ENCODE results near the gene SYNE2. TPM values are rescaled to one million over a fixed set of nuclear protein-coding genes. Genes with fewer than 3 reads are reported as not detected.

SYNE2 gene
- total and polyA plus RNA-seq, 2 donors (not counting 3 experiments of a cell fraction or from before 2014, with no cell fraction given), result 16.0 to 53.7 TPM

DNA sequence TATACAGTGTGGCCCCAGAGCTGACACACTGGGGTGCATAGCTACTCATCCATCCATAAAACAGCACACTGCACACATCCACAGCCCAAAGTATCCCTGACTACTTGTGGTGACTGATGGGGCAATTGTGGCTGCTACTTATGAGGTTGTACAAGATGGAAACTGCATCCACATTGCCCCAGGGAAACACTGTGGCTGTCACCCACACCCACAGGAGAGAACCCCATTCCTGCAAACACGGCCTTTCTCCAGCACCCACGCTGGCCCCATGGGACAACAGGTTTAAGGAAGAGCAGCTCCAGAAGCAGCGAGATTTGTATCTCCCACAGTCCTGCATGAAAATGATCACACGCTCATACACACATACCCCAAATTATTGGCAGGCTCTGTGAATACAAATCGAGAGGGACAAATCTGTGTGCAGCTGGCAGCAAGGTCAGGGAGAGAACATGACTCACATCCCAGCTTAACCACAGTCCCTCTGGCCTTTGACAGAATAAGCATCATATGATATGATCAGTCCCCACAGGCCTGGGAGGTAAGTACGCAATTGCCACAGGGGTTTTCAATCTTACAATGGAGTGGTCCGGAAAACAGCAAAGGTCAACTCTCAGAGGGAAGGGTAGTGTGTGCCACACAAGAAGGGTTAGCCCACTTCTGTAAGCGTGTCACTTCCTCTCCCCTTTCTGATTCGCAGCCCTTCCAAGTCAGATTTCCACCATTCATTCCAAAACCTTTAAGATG, 379.5 kb downstream of the SYNE2 start:
- dilution Hi-C loops (cut with MboI; ENCODE audit: extremely low pct_ligation_motif_present, low sequenced_read_pairs), result no loop called here
- CTCF ChIA-PET, result interaction anchor here (0.7 to 4.4 kb wide), 4 partner anchors 9 to 71 kb away, joined by 3 to 20 read pairs (median 7); partner anchors contain the start of gene ESR2
- no TSS peak for BruUV-seq (replicated peaks)

DNA sequence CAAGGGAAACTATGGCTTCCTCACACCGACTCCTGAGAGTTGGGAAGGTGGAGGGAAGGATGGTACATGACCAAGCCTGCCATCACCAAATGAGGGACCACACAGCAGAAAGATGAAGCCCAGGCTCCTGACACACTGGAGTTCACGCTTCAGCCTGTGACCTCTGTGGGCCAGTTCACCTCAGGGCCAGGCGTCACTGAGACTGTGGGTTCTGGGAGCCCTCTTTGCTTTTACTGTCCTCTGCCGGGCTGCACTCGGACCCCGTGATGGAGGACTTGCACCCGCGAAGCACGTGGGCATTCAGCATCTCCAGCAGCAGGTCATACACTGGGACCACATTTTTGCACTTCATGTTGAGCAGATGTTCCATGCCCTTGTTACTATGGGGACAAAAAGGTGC, 380.1 kb downstream of the SYNE2 start:
- Histone ChIP-seq H4K20me1 (replicated peaks; ENCODE audit: control insufficient read depth, extremely low read depth, insufficient read depth, low read length) (no peaks in the 10 kb centered on the region), H3K4me1 (ENCODE audit: control insufficient read depth, extremely low read depth, insufficient read depth, low read length) (peaks cover 24% of the 10 kb centered on the region), H3K36me3 (ENCODE audit: control insufficient read depth in 2 of 2, extremely low read depth in 1 of 2, insufficient read depth in 2 of 2, low read length in 2 of 2) (no peaks in the 10 kb centered on the region), H3K4me2 (ENCODE audit: insufficient read depth, low read length) (peak overlapping the region; percentile 39), H3K9me3 (replicated peaks; ENCODE audit: control insufficient read depth, insufficient read depth, low read length) (no peaks in the 10 kb centered on the region), H3K27me3 (ENCODE audit: control insufficient read depth in 2 of 2, insufficient read depth in 2 of 2, low read length in 2 of 2) (no peaks in the 10 kb centered on the region), H3K79me2 (ENCODE audit: control insufficient read depth, insufficient read depth, low read length) (no peaks in the 10 kb centered on the region), H3K27ac (ENCODE audit: insufficient read depth, low read depth, low read length) (peak overlapping the region; percentile 88), H2AFZ (ENCODE audit: low read depth, low read length) (no peak overlapping the region), H3K9me1 (replicated peaks; ENCODE audit: control insufficient read depth, extremely low read depth, insufficient read depth, low read length) (no peaks in the 10 kb centered on the region), H3K4me3 (replicated peaks in 1 of 3; ENCODE audit: insufficient read depth in 1 of 3, low read depth in 1 of 3, low read length in 3 of 3) (no peak overlapping the region), H3K9ac (replicated peaks; ENCODE audit: extremely low read depth, insufficient read depth, low read length) (peak overlapping the region; percentile 43)
- CTCF ChIA-PET, result interaction anchor here (2.6 to 4.4 kb wide), 2 partner anchors 61 to 71 kb away, joined by 10 to 20 read pairs; partner anchors contain the start of gene ESR2
- FAIRE-seq (no peak), DNase-seq (ENCODE audit: low read depth, low spot score) (no peak)
- TF ChIP-seq, protein P1, sequence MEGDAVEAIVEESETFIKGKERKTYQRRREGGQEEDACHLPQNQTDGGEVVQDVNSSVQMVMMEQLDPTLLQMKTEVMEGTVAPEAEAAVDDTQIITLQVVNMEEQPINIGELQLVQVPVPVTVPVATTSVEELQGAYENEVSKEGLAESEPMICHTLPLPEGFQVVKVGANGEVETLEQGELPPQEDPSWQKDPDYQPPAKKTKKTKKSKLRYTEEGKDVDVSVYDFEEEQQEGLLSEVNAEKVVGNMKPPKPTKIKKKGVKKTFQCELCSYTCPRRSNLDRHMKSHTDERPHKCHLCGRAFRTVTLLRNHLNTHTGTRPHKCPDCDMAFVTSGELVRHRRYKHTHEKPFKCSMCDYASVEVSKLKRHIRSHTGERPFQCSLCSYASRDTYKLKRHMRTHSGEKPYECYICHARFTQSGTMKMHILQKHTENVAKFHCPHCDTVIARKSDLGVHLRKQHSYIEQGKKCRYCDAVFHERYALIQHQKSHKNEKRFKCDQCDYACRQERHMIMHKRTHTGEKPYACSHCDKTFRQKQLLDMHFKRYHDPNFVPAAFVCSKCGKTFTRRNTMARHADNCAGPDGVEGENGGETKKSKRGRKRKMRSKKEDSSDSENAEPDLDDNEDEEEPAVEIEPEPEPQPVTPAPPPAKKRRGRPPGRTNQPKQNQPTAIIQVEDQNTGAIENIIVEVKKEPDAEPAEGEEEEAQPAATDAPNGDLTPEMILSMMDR (IDR thresholded peaks at IDR 0.05; ENCODE audit: extremely low read depth in 1 of 2, insufficient read depth in 1 of 2, low read depth in 1 of 2, low read length in 2 of 2), result no peak
- no peak for TF ChIP-seq MYC (IDR thresholded peaks at IDR 0.05; ENCODE audit: low read depth, low read length)
- TF ChIP-seq, protein P2, sequence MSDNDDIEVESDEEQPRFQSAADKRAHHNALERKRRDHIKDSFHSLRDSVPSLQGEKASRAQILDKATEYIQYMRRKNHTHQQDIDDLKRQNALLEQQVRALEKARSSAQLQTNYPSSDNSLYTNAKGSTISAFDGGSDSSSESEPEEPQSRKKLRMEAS (IDR thresholded peaks at IDR 0.05; ENCODE audit: insufficient read depth, insufficient read length), result no peak
- TF ChIP-seq POLR2AphosphoS5 (IDR thresholded peaks at IDR 0.05; ENCODE audit: insufficient read depth, low read depth, low read length), result no peak
- TF ChIP-seq EZH2 (IDR thresholded peaks at IDR 0.05; ENCODE audit: borderline replicate concordance, low read depth, low read length, severe bottlenecking), result no peak
- no peak for TF ChIP-seq POLR2A (IDR thresholded peaks at IDR 0.05; ENCODE audit: low read depth, low read length)
- no peak for TF ChIP-seq JUN (IDR thresholded peaks at IDR 0.05; ENCODE audit: borderline replicate concordance, insufficient read depth, insufficient read length, low read depth)
- no peak for TF ChIP-seq GATA2 (IDR thresholded peaks at IDR 0.05; ENCODE audit: insufficient read depth, insufficient read length, low read depth, low read length)
- no peak for TF ChIP-seq FOS (IDR thresholded peaks at IDR 0.05; ENCODE audit: borderline replicate concordance, insufficient read depth, low read length)
- intact Hi-C loops (cut with micrococcal nuclease), result loop anchor here (1.0 kb wide), 2 partner anchors 47 to 61 kb away; partner anchors contain the start of gene ESR2
- POLR2A ChIA-PET, result no interaction called here
- TSS peak; percentile 58 for BruUV-seq (replicated peaks)
- dilution Hi-C loops (cut with MboI; ENCODE audit: extremely low pct_ligation_motif_present, low sequenced_read_pairs), result no loop called here

More for the DNA sequence above, 379.5 kb downstream of the SYNE2 start:
- intact Hi-C loops (cut with micrococcal nuclease), result loop anchor here (1.0 kb wide), 2 partner anchors 48 to 62 kb away; partner anchors contain the start of gene ESR2
- H4K20me1 ChIP-seq (replicated peaks; ENCODE audit: control insufficient read depth, extremely low read depth, insufficient read depth, low read length), result no peaks in the 10 kb centered on the region
- H3K9me1 ChIP-seq (replicated peaks; ENCODE audit: control insufficient read depth, extremely low read depth, insufficient read depth, low read length), result no peaks in the 10 kb centered on the region
- no peaks in the 10 kb centered on the region for H3K79me2 ChIP-seq (ENCODE audit: control insufficient read depth, insufficient read depth, low read length)
- H3K27me3 ChIP-seq (ENCODE audit: control insufficient read depth in 2 of 2, insufficient read depth in 2 of 2, low read length in 2 of 2), result no peaks in the 10 kb centered on the region
- peak; percentile 95 for DNase-seq (ENCODE audit: low read depth, low spot score)
- no peak overlapping the region for H2AFZ ChIP-seq (ENCODE audit: low read depth, low read length)
- no peak overlapping the region for H3K4me3 ChIP-seq (replicated peaks in 1 of 3; ENCODE audit: insufficient read depth in 1 of 3, low read depth in 1 of 3, low read length in 3 of 3)
- peak overlapping the region; percentile 43 for H3K9ac ChIP-seq (replicated peaks; ENCODE audit: extremely low read depth, insufficient read depth, low read length)
- H3K4me2 ChIP-seq (ENCODE audit: insufficient read depth, low read length), result peak overlapping the region; percentile 39
- TF ChIP-seq GATA2 (IDR thresholded peaks at IDR 0.05; ENCODE audit: insufficient read depth, insufficient read length, low read depth, low read length), result peak; percentile 96
- TF ChIP-seq POLR2AphosphoS5 (IDR thresholded peaks at IDR 0.05; ENCODE audit: insufficient read depth, low read depth, low read length), result peak; percentile 93
- TF ChIP-seq MYC (IDR thresholded peaks at IDR 0.05; ENCODE audit: low read depth, low read length), result no peak
- TF ChIP-seq FOS (IDR thresholded peaks at IDR 0.05; ENCODE audit: borderline replicate concordance, insufficient read depth, low read length), result peak; percentile 93
- TF ChIP-seq JUN (IDR thresholded peaks at IDR 0.05; ENCODE audit: borderline replicate concordance, insufficient read depth, insufficient read length, low read depth), result peak; percentile 94
- TF ChIP-seq EZH2 (IDR thresholded peaks at IDR 0.05; ENCODE audit: borderline replicate concordance, low read depth, low read length, severe bottlenecking), result no peak
- TF ChIP-seq POLR2A (IDR thresholded peaks at IDR 0.05; ENCODE audit: low read depth, low read length), result peak; percentile 49
- TF ChIP-seq, protein P2 (IDR thresholded peaks at IDR 0.05; ENCODE audit: insufficient read depth, insufficient read length), result no peak
- no peaks in the 10 kb centered on the region for H3K9me3 ChIP-seq (replicated peaks; ENCODE audit: control insufficient read depth, insufficient read depth, low read length)
- H3K27ac ChIP-seq (ENCODE audit: insufficient read depth, low read depth, low read length), result peak overlapping the region; percentile 88
- FAIRE-seq, result peak; percentile 100
- H3K36me3 ChIP-seq (ENCODE audit: control insufficient read depth in 2 of 2, extremely low read depth in 1 of 2, insufficient read depth in 2 of 2, low read length in 2 of 2), result no peaks in the 10 kb centered on the region
- POLR2A ChIA-PET, result interaction anchor here (0.6 kb wide), 1 partner anchor 275 kb away, joined by 4 read pairs; no protein-coding TSS in a partner anchor
- peaks cover 24% of the 10 kb centered on the region for H3K4me1 ChIP-seq (ENCODE audit: control insufficient read depth, extremely low read depth, insufficient read depth, low read length)

All from endothelial cell of umbilical vein (primary cell).